GM18519 (cell line): ENCODE data around the gene PTMA.
"Not testable (repeated sequence)": the region's sequence is repeated elsewhere in the genome, so short reads cannot be mapped to it uniquely, and the experiment has no call there.

Experiments
- ATAC-seq: cut with Tn5 transposase; IDR thresholded peaks from one replicate; pipeline ENCODE4 v1.9.1; 2021; ENCODE audit warnings: mild to moderate bottlenecking, moderate library complexity; ENCODE audit not compliant: unreplicated experiment, low FRiP score

The PTMA gene, protein sequence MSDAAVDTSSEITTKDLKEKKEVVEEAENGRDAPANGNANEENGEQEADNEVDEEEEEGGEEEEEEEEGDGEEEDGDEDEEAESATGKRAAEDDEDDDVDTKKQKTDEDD

GRCh38 chr2:231707927-231708772 is at the start of gene PTMA:
Gene PTMA, plus strand, starts transcription at chr2:231708525. Its CDS starts 182 bp downstream, at chr2:231708707.
- ATAC-seq: peak; percentile 59

- not testable (repeated sequence) for ATAC-seq
Observed at GRCh38 chr2:231660073-231660472, 48.3 kb upstream of the PTMA start.

- no peak for ATAC-seq
Observed at GRCh38 chr2:231660860-231661259, 47.5 kb upstream of the PTMA start.

DNA sequence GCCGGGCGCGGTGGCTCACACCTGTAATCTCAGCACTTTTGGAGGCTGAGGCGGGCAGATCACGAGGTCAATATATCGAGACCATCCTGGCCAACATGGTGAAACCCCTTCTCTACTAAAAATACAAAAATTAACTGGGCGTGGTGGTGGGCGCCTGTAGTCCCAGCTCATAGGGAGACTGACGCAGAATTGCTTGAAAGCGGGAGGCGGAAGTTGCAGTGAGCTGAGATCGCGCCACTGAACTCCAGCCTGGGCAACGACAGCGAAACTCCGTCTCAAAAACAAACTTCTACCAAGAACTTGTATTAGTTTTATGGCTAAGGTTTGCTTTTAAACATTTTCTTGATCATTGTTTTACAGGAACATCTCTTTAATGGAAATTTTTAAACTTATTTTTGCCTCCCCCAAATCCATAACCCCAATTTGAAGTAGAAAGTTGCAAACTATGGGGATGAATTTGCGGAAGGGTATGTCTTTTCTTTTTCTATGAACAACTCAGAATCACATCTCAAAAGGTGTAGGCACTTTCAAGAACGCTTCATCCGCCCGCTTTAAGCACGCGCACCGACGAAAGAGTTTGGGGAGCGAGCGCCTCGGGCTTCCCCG is 46.8 kb upstream of the PTMA start:
- ATAC-seq: no peak

DNA sequence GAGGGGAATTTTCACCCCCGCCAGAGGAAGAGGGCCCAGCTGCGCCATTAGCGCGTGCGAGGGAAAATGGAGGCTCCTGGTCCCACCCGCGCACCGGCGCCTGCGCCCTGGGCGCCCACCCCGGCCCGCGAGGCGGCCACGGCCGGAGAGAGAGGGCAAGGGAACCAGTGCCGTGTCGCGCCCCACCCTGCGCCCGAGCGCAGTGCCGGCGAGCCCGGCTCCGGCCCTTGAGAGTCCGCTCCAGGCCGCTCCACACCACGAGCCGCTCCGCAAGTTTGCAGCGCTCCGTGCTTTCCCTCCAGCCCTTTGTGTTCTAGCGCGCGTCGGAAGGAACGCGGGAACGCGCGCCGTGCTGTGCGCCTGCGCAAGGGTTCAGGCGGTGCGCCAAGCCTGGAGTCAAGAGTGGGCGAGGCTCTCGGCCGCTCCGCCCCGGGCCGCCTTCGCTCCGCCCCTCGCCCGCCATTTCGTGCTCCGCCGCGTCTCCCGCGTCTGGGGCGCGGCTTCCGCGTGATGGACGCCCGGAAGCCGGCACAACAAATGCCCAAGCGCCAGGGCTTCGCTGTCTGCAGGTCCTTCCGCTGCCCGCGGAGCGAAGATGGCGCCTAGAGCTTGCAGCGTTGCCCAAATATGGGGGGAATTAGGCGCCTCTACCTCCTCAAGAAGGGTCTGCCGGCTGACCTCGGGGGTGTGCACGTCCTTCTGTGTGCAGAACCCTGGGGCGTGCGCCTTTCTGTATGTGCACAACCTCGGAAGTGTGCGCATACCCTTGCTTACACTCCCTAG is 46.1 kb upstream of the PTMA start:
- peak; percentile 79 for ATAC-seq

DNA sequence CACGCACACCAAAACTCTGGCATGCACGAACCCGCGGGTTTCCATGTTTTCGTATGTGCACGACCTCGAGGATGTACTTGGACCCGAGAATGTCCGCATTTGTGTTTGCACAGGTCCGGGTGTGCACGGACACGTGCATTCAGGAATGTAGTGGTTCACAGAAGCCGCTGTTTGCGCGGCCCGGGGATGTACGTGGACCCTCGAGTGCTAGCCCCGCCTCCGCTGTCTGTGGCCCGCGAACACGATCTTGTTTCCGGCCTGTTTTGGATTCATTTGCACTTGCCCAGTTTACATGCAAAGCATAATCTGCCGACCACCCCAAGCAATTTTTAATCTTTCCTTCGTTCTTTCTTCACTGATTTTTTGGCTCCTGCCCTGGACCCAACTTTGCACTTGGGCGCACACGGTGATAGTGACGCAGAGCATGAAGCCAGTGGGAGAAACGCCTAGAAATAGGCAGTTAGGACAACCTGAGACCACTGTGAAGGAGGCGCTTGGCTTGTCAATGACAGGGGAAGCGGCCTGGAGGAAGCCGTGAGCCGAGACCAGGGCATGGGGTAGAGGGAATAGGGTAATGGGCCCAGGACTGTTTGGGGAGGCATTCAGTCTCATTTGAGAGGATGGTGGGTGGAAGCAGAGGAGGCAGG is 45.4 kb upstream of the PTMA start:
- no peak for ATAC-seq

DNA sequence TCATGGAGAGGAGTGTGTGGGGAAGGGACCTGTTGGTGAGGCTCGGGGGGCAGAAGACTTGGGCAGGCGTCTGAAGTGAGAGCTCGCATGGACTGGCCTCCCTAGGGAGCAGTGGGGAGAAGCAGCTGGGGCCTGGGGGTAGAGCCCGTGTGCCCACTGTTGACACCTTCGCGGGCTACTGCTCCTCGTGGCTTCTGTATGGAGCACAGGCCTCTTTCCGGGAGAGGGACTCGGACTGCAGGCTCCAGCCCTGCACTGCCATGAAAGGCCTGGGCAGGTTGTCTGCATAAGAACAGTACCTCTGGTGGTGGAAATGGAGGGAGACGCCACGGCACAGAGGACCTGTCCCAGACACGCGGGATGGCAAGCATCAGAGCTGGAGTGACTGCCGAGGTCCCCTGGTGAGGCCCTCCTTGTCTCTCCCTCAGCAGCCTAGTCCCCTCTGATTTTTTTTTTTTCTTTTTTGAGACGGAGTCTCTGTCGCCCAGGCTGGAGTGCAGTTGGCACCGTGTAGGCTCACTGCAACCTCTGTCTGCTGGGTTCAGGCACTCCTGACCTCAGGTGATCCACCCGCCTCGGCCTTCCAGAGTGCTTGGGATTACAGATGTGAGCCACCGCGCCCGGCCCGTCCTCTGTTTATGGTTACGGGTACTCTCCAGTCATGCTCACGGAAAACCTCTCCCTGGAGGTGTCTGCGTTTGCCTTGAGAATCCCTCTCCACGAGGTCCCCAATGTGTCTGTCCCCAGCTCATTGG is 44.7 kb upstream of the PTMA start:
- ATAC-seq: no peak

DNA sequence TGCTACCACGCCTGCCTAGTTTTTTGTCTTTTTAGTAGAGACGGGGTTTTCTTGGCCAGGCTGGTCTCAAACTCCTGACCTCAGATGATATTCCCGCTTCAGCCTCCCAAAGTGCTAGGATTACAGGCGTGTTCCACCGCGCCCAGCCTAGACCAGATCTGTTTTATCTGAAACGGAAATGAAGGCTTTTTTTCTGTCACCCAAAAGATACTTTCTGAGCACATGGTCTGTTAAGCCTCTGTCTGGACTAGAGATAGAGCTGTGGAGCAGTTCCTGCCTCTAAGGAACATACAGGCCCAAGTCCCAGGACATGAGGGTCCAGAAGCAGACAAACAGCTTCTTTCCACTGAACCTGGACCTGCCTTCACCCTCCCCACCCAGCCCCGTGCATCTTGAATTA is 43.6 kb upstream of the PTMA start:
- ATAC-seq: no peak

DNA sequence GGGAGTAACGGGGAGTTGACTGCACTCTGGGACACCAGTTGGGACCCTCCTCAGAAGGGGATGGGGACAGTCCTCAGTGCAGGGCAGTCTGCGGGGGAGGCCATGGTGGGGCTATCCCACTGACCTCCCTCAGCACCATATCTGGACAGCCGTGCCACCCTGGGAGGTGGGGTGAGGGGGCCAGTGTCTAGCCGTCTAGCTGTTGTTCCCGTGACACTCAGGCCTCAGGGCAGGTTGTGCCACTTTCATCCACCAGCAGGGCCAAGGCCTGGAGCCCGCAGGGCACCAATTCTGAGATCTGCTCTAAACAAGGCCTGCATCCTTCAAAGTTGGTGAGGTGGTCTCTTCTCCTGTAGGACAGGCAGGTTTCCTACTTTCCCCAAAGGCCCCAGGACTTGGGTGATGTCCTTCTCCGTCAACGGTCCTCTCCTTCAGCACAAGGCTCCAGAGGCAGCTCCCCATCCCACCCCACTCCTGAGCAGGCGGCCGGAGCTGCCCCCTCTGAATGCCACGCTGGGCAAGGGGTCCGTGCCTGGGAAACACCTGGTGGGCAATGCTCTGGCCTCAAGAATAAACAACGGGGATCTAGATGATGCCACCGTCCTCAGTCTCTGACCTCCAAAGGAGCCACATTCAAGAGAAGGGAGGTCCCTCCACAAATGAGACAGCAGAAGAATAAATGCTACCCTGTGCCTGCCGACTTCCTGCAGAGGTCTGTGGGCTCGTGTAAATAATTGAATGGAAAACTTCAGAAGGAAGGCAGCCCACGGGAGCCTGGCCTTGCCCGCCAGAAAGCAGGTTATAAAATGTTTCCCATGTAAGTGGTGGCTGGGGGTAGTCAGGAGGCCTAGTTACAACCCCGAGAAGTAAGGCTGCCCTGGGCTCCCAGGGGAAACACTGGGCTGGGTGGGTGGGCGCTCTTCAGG is 42.8 kb upstream of the PTMA start:
- no peak for ATAC-seq

GRCh38 chr2:231666171-231667095 is 41.9 kb upstream of the PTMA start:
- no peak for ATAC-seq

DNA sequence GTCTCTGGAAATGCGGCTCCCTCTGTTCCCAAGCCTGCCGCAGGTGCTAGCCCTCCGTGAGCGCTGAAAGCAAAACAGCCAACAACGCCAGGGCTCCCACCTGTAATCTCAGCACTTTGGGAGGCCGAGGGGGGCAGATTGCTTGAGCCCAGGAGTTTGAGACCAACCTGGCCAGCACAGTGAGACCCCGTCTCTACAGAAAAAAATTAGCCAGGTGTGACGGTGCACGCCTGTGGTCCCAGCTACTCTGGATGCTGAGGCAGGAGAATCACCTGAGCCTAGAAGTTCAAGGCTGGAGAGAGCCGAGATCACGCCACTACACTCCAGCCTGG is 41.3 kb upstream of the PTMA start:
- ATAC-seq: no peak

GRCh38 chr2:231667496-231667895 is 40.8 kb upstream of the PTMA start:
- no peak for ATAC-seq

GRCh38 chr2:231668981-231669380 is 39.3 kb upstream of the PTMA start:
- ATAC-seq: no peak

DNA sequence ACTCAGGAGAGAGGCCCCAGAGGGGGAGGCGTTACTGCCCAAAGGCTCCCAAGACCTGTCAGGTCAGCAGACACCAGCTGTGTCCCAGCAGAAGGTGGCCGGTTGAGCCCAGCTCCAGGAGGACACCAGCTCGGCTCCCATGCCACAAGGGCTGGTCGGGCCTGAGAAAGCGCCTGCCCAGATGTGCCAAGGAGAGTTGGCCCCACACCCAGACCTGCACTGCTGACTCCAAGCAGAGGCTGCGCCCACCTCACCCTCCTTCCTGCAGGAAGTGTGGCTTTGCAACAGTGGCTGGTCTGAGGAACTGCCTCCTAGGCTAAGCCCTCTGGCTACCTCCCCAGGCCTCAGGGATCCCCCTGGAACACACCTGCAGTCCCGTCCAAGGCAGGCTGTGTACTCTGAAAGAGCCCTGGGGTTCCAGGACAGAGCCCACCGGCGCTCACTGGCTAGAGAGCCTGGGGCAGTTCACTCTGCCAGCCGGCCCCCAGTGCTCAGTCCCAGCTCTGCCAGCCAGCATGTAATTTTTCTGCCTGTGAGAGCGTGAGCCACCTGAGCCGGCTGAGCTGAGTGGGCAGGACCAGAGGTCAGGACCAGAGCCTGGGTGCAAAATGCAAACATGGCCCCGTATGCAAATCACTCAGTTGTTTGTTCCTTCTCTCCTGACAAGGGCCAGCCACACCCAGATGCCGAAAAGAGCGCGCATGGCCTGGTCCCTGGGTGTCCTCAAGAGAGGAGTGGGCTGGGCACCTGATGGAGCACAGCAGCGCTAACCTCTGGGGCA is 36.9 kb upstream of the PTMA start:
- no peak for ATAC-seq

GRCh38 chr2:231672617-231673347 is 35.5 kb upstream of the PTMA start:
- ATAC-seq: peak; percentile 31

GRCh38 chr2:231673348-231673770 is 35.0 kb upstream of the PTMA start:
- ATAC-seq: no peak
